ENCODE measurements around the gene RBMX. TPM values are rescaled to one million over a fixed set of nuclear protein-coding genes. Genes with fewer than 3 reads are reported as not detected.

RBMX gene
- polyA plus RNA-seq, 2 donors = 56.5 to 80.4 TPM

DNA sequence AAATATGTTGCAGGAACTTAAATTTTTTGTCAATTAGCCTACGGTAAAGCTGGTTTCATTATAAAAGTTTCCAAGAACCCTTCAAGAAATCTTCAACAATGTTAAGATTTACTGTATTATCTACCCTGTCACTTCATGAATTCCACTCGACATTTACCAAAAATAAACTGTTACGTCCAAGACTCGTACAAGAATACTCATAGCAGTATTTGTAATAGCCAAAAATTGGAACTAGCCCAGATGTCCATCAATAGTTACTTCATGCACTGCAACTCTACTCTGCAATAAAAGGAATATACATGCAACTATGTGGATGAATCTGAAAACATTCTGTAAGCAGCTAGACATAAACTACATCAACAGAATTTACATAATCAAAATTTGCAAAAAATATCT, 13.4 kb downstream of the RBMX start:
- 50 to 58% methylated on average over 4 of the region's 4 CpGs for WGBS, 2 donors
- Histone ChIP-seq H3K36me3 (ENCODE audit: control insufficient read depth in 2 of 2, insufficient read depth in 2 of 2, low read length in 1 of 2) (peaks cover 2 to 3% of the 10 kb centered on the region in 2 donors), H3K27me3 (ENCODE audit: control insufficient read depth in 1 of 2, insufficient read depth in 2 of 2, low read length in 2 of 2) (no peaks in the 10 kb centered on the region), H3K4me1 (ENCODE audit: control insufficient read depth in 2 of 2, insufficient read depth in 2 of 2, low read length in 1 of 2) (no peaks in the 10 kb centered on the region), H3K4me3 (ENCODE audit: low read depth in 1 of 2, low read length in 2 of 2) (no peak overlapping the region), H3K27ac (ENCODE audit: low read depth in 2 of 2, low read length in 1 of 2) (no peak overlapping the region), H3K9me3 (ENCODE audit: control insufficient read depth in 2 of 2, insufficient read depth in 1 of 2, low read depth in 1 of 2, low read length in 1 of 2) (no peaks in the 10 kb centered on the region)

DNA sequence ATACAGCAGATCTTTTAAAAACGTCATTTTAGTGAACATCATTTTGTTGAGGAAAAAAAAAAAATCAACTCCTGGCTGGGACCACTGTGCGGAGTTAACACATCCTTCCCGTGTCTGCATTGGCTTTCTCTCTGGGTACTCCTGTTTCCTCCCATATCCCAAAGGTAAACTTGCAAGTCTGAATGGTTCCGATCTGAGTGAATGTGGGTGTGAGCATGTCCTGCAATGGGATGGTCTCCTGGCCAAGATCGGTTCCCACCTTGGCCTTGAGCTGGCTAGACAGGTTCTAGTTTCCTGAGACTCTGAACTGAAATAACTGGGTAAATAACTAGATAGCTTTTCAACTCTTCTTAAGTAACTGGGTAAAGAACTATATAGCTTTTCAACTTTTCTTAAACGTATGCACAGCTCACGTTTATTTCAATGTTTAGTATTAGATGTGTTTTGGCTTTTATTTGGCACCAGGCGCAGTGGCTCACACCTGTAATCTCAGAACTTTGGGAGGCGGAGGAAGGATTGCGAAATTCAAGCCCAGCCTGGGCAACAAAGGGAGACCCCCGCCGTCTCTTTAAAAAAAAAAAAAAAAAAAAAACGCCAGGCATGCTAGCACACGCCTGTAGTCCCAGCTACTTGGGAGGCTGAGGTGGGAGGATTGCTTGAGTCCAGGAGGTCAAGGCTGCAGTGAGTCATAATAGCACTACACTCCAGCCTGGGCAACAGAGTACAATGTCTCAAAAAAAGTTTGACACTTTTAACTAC, 14.0 kb downstream of the RBMX start:
- Histone ChIP-seq H3K27ac (ENCODE audit: low read depth in 2 of 2, low read length in 1 of 2) (no peak overlapping the region), H3K27me3 (ENCODE audit: control insufficient read depth in 1 of 2, insufficient read depth in 2 of 2, low read length in 2 of 2) (no peaks in the 10 kb centered on the region), H3K36me3 (ENCODE audit: control insufficient read depth in 2 of 2, insufficient read depth in 2 of 2, low read length in 1 of 2) (peaks cover 2 to 3% of the 10 kb centered on the region in 2 donors), H3K9me3 (ENCODE audit: control insufficient read depth in 2 of 2, insufficient read depth in 1 of 2, low read depth in 1 of 2, low read length in 1 of 2) (no peaks in the 10 kb centered on the region), H3K4me1 (ENCODE audit: control insufficient read depth in 2 of 2, insufficient read depth in 2 of 2, low read length in 1 of 2) (no peaks in the 10 kb centered on the region), H3K4me3 (ENCODE audit: low read depth in 1 of 2, low read length in 2 of 2) (no peak overlapping the region)
- WGBS, 2 donors = 57 to 67% methylated on average over 13 to 14 of the region's 14 CpGs

DNA sequence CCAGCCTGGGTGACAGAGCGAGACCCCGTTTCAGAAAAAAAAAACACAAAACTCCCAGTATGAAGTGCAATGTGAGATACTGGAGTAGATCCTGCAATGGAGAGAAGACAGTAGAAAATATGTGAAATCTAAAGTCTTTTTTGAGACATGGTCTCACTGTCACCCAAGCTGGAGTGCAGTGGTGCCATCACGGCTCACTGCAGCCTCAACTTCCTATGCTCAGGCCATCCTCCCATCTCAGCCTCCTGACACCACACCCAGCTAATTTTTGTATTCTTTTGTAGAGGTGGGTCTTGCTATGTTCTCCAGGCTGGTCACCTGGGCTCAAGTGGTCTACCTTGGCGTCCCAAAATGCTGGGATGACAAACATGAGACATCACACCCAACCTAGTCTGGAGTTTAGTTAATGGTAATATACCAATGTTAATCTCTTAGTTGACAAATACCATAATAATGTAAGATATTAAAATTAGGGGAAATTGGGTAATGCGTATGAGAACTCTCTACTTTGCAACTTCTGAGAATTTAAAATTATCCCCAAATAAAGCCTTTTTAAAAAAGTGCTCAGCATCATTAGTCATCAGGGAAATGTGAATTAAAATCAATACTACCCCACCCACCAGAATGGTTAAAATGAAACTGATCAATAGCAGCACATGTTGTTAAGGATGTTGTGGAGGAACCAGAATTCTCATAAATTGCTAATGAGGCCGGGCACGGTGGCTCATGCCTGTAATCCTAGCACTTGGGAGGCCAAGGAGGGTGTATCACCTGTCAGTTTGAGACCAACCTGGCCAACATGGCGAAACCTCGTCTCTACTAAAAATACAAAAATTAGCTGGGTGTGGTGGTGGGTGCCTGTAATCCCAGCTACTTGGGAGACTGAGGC, 15.0 kb downstream of the RBMX start:
- H3K27ac ChIP-seq (ENCODE audit: low read depth in 2 of 2, low read length in 1 of 2) = no peak overlapping the region

DNA sequence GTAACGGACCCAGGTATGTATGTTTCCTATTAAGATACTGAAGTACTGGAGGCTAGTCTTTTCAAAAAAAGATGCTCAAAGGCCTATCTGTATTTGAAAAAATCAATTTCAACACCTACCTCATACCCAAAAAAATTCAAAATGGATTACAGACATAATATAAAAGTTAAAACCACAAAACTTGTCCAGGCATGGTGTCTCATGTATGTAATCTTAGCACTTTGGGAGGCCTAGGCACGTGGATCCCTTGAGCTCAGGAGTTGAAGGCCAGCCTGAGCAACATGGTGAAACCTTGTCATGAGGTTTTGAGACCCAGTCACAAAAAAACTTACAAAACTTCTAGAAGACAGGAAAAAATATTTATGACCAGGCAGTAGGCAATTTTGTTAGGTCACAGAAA, 16.7 kb downstream of the RBMX start:
- Histone ChIP-seq H3K4me1 (ENCODE audit: control insufficient read depth in 2 of 2, insufficient read depth in 2 of 2, low read length in 1 of 2) (no peaks in the 10 kb centered on the region), H3K9me3 (ENCODE audit: control insufficient read depth in 2 of 2, insufficient read depth in 1 of 2, low read depth in 1 of 2, low read length in 1 of 2) (no peaks in the 10 kb centered on the region), H3K27me3 (ENCODE audit: control insufficient read depth in 1 of 2, insufficient read depth in 2 of 2, low read length in 2 of 2) (no peaks in the 10 kb centered on the region), H3K4me3 (ENCODE audit: low read depth in 1 of 2, low read length in 2 of 2) (no peak overlapping the region), H3K27ac (ENCODE audit: low read depth in 2 of 2, low read length in 1 of 2) (no peak overlapping the region), H3K36me3 (ENCODE audit: control insufficient read depth in 2 of 2, insufficient read depth in 2 of 2, low read length in 1 of 2) (peaks cover 2 to 3% of the 10 kb centered on the region in 2 donors)
- 70 to 72% methylated on average over 2 of the region's 2 CpGs for WGBS, 2 donors

More for the DNA sequence above, 15.0 kb downstream of the RBMX start:
- Histone ChIP-seq H3K4me1 (ENCODE audit: control insufficient read depth in 2 of 2, insufficient read depth in 2 of 2, low read length in 1 of 2) (no peaks in the 10 kb centered on the region), H3K36me3 (ENCODE audit: control insufficient read depth in 2 of 2, insufficient read depth in 2 of 2, low read length in 1 of 2) (peaks cover 2 to 3% of the 10 kb centered on the region in 2 donors), H3K27me3 (ENCODE audit: control insufficient read depth in 1 of 2, insufficient read depth in 2 of 2, low read length in 2 of 2) (no peaks in the 10 kb centered on the region), H3K9me3 (ENCODE audit: control insufficient read depth in 2 of 2, insufficient read depth in 1 of 2, low read depth in 1 of 2, low read length in 1 of 2) (no peaks in the 10 kb centered on the region), H3K4me3 (ENCODE audit: low read depth in 1 of 2, low read length in 2 of 2) (no peak overlapping the region)
- 90% methylated on average over 9 of the region's 9 CpGs for WGBS, 2 donors

DNA sequence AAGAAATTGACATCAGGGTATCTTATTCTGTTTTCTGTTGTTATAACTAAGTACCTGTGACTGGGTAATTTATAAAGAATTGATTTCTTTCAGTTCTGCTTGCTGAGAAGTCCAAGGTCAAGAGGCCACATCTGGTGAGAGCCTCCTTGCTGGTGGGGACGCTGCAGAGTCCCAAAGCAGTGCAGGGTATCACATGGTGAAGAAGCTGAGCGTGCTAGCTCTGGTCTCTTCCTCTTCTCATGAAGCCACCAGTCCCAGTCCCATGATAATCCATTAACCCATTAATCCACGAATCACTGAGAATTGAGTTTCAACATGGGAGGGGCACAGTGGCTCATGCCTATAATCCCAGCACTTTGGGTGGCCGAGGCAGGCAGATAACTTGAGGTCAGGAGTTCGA, 18.0 kb downstream of the RBMX start:
- 64 to 78% methylated on average over 5 of the region's 5 CpGs for WGBS, 2 donors
- peaks cover 0 to 2% of the 10 kb centered on the region in 2 donors for H3K36me3 ChIP-seq (ENCODE audit: control insufficient read depth in 2 of 2, insufficient read depth in 2 of 2, low read length in 1 of 2)
- H3K9me3 ChIP-seq (ENCODE audit: control insufficient read depth in 2 of 2, insufficient read depth in 1 of 2, low read depth in 1 of 2, low read length in 1 of 2) = no peaks in the 10 kb centered on the region
- H3K4me3 ChIP-seq (ENCODE audit: low read depth in 1 of 2, low read length in 2 of 2) = no peak overlapping the region
- H3K27me3 ChIP-seq (ENCODE audit: control insufficient read depth in 1 of 2, insufficient read depth in 2 of 2, low read length in 2 of 2) = no peaks in the 10 kb centered on the region
- no peaks in the 10 kb centered on the region for H3K4me1 ChIP-seq (ENCODE audit: control insufficient read depth in 2 of 2, insufficient read depth in 2 of 2, low read length in 1 of 2)
- no peak overlapping the region for H3K27ac ChIP-seq (ENCODE audit: low read depth in 2 of 2, low read length in 1 of 2)

DNA sequence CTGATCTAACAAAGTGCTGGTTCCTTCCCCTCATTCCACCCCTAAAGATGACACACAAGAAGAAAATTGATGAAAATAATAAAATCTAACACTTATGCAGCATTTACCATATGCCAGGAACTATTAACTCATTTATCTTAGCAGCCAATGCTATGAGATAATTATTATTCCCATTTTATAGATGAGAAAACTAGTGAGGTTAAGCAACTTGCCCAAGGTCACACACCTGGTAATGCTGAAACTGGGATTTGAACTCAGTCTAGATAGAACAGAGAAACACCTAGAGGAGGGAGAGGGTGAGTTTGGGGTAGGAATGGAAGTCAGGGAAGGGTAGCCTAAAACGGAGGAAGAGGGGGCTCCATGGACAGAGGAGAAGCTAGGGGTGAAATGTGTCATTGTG, 18.6 kb downstream of the RBMX start:
- WGBS, 2 donors = 80 to 85% methylated on average over 1 of the region's 1 CpG
- Histone ChIP-seq H3K27me3 (ENCODE audit: control insufficient read depth in 1 of 2, insufficient read depth in 2 of 2, low read length in 2 of 2) (no peaks in the 10 kb centered on the region), H3K9me3 (ENCODE audit: control insufficient read depth in 2 of 2, insufficient read depth in 1 of 2, low read depth in 1 of 2, low read length in 1 of 2) (no peaks in the 10 kb centered on the region), H3K4me3 (ENCODE audit: low read depth in 1 of 2, low read length in 2 of 2) (no peak overlapping the region), H3K36me3 (ENCODE audit: control insufficient read depth in 2 of 2, insufficient read depth in 2 of 2, low read length in 1 of 2) (no peaks in the 10 kb centered on the region), H3K4me1 (ENCODE audit: control insufficient read depth in 2 of 2, insufficient read depth in 2 of 2, low read length in 1 of 2) (no peaks in the 10 kb centered on the region), H3K27ac (ENCODE audit: low read depth in 2 of 2, low read length in 1 of 2) (no peak overlapping the region)

DNA sequence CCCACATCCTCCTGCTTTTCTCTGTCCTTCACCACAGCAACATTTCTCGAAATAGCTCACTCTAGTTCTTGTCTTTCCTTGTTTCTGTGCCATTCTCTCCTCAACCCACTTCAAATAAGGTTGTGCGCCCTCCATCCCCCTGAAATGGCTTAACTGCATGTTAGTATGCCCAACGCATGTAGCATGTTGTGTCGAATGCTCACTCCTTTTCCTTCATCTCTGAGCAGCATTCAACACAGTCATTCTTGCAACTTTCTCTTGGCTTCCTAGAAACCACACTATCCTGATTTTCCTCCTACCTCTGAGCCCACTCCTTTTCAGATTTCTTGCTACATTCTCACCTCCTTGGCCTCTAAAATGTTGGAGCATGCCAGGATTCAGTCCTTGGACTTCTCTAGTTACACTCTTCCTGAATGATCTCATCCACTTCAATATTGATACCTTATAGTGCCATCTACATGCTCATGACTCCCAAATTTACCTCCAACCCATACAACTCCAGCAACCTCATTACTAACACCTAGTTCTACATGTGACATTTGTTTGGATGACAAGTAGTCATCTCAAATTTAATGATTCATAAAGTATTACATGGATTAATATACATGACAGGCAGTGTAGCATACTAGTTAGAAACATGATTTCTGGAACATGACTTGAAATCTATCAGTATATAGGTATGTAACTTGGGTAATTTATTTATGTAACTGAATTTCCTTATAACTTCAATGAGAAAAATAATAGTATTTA, 22.3 kb downstream of the RBMX start:
- WGBS, 2 donors = 89 to 95% methylated on average over 4 of the region's 4 CpGs
- Histone ChIP-seq H3K36me3 (ENCODE audit: control insufficient read depth in 2 of 2, insufficient read depth in 2 of 2, low read length in 1 of 2) (no peaks in the 10 kb centered on the region), H3K4me1 (ENCODE audit: control insufficient read depth in 2 of 2, insufficient read depth in 2 of 2, low read length in 1 of 2) (no peaks in the 10 kb centered on the region), H3K27me3 (ENCODE audit: control insufficient read depth in 1 of 2, insufficient read depth in 2 of 2, low read length in 2 of 2) (no peaks in the 10 kb centered on the region), H3K9me3 (ENCODE audit: control insufficient read depth in 2 of 2, insufficient read depth in 1 of 2, low read depth in 1 of 2, low read length in 1 of 2) (no peaks in the 10 kb centered on the region), H3K27ac (ENCODE audit: low read depth in 2 of 2, low read length in 1 of 2) (no peak overlapping the region), H3K4me3 (ENCODE audit: low read depth in 1 of 2, low read length in 2 of 2) (no peak overlapping the region)

DNA sequence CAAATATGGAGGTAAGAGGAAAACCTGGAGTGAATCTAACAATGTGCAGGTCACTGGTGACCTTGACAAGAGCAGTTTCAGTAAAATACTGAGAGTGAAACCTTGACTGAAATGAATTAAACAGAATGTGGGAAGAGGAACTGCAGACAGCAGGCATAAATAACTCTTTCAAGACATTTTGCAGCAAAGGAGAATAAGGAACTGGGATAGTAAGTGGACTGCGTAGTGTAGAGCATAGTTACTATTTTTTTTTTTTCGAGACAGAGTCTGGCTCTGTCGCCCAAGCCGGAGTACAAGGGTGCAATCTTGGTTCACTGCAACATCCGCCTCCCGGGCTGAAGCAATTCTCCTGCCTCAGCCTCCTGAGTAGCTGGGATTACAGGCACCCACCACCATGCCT, 24.0 kb downstream of the RBMX start:
- H3K27me3 ChIP-seq (ENCODE audit: control insufficient read depth in 1 of 2, insufficient read depth in 2 of 2, low read length in 2 of 2) = no peaks in the 10 kb centered on the region
- 84 to 95% methylated on average over 6 of the region's 6 CpGs for WGBS, 2 donors
- H3K36me3 ChIP-seq (ENCODE audit: control insufficient read depth in 2 of 2, insufficient read depth in 2 of 2, low read length in 1 of 2) = no peaks in the 10 kb centered on the region
- no peaks in the 10 kb centered on the region for H3K9me3 ChIP-seq (ENCODE audit: control insufficient read depth in 2 of 2, insufficient read depth in 1 of 2, low read depth in 1 of 2, low read length in 1 of 2)
- H3K4me1 ChIP-seq (ENCODE audit: control insufficient read depth in 2 of 2, insufficient read depth in 2 of 2, low read length in 1 of 2) = no peaks in the 10 kb centered on the region
- H3K27ac ChIP-seq (ENCODE audit: low read depth in 2 of 2, low read length in 1 of 2) = no peak overlapping the region
- H3K4me3 ChIP-seq (ENCODE audit: low read depth in 1 of 2, low read length in 2 of 2) = no peak overlapping the region

DNA sequence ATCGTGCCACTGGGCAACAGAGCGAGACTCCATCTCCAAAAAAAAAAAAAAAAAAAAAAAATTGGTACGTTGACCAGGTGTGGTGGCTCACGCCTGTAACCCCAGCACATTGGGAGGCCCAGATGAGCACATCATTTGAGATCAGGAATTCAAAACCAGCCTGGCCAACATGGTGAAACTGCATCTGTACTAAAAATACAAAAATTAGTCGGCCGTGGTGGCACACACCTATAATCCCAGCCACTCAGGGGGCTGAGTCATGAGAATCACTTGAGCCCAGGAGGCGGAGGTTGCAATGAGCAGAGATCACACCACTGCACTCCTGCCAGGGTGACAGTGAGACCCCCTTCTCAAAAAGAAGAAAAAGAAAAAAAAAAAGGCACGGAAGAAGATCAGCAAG, 24.5 kb downstream of the RBMX start:
- WGBS, 2 donors = 95 to 96% methylated on average over 8 of the region's 8 CpGs
- no peaks in the 10 kb centered on the region for H3K9me3 ChIP-seq (ENCODE audit: control insufficient read depth in 2 of 2, insufficient read depth in 1 of 2, low read depth in 1 of 2, low read length in 1 of 2)
- H3K4me3 ChIP-seq (ENCODE audit: low read depth in 1 of 2, low read length in 2 of 2) = no peak overlapping the region
- H3K27ac ChIP-seq (ENCODE audit: low read depth in 2 of 2, low read length in 1 of 2) = no peak overlapping the region
- H3K36me3 ChIP-seq (ENCODE audit: control insufficient read depth in 2 of 2, insufficient read depth in 2 of 2, low read length in 1 of 2) = no peaks in the 10 kb centered on the region
- H3K4me1 ChIP-seq (ENCODE audit: control insufficient read depth in 2 of 2, insufficient read depth in 2 of 2, low read length in 1 of 2) = no peaks in the 10 kb centered on the region
- H3K27me3 ChIP-seq (ENCODE audit: control insufficient read depth in 1 of 2, insufficient read depth in 2 of 2, low read length in 2 of 2) = no peaks in the 10 kb centered on the region
